Upper lobe of left lung (tissue), 6 donors: Measurements from ENCODE around the gene CRKL. TPM values are rescaled to one million over a fixed set of nuclear protein-coding genes. Genes with fewer than 3 reads are reported as not detected.

Source experiments
- ATAC-seq, 2 donors: fragments of 200-7000 bp; cut with Tn5 transposase; one replicate each; pipeline ENCODE4 v1.9.1; 2022; ENCODE audit warnings: mild to moderate bottlenecking in 2 of 2, moderate library complexity in 2 of 2; ENCODE audit not compliant: low FRiP score in 2 of 2
- DNase-seq, 2 donors: peaks; one replicate each; pipeline ENCODE4 v3.0.0-alpha.2; 2019 to 2020
- H3K27ac ChIP-seq, 4 donors: fragments of 200-600 bp; sonication (generic); one replicate each; pipeline ENCODE4 v1.5.1; 2016 to 2019
- H3K27me3 ChIP-seq, 4 donors: fragments of 200-600 bp; sonication (generic); one replicate each; pipeline ENCODE4 v1.5.1; 2017 to 2019
- H3K36me3 ChIP-seq, 4 donors: fragments of 200-600 bp; sonication (generic); one replicate each; pipeline ENCODE4 v1.5.1; 2016 to 2019
- H3K4me1 ChIP-seq, 4 donors: fragments of 200-600 bp; sonication (generic); one replicate each; pipeline ENCODE4 v1.5.1; 2018 to 2019
- H3K4me3 ChIP-seq, 4 donors: fragments of 200-600 bp; sonication (generic); one replicate each; pipeline ENCODE4 v1.5.1; 2017 to 2019; ENCODE audit warnings: mild to moderate bottlenecking in 2 of 4, moderate library complexity in 1 of 4
- H3K9me3 ChIP-seq, 4 donors: fragments of 200-600 bp; sonication (generic); one replicate each; pipeline ENCODE4 v1.5.1; 2018 to 2019
- EP300 ChIP-seq, 4 donors: sonication (generic); formaldehyde crosslinking; IDR thresholded peaks; one replicate each; pipeline ENCODE4 v1.5.1; 2017; ENCODE audit warnings: antibody characterized with exemption in 4 of 4, control low read depth in 2 of 4
- POLR2A ChIP-seq, 4 donors: fragments of 450-650 bp; IDR thresholded peaks; one replicate each; pipeline ENCODE4 v1.5.1; 2016 to 2017; ENCODE audit warnings: antibody characterized with exemption in 4 of 4, mild to moderate bottlenecking in 2 of 4
- POLR2AphosphoS5 ChIP-seq, 2 donors: sonication (generic); formaldehyde crosslinking; IDR thresholded peaks; one replicate each; pipeline ENCODE4 v1.5.1; 2017; ENCODE audit warnings: antibody characterized with exemption in 2 of 2
- WGBS, 2 donors: methylation state at CpG; one replicate each; pipeline ENCODE4 v1.1.5; 2017 to 2018; 5-methylcytosine and 5-hydroxymethylcytosine counted together
- total RNA-seq, 6 donors: library from RNA; depleted of rRNA in 4 of 6; stranded (reverse); fragments of >200 nt in 4 of 6; gene quantifications; one replicate each; pipeline versions ENCODE4 v1.1.0 to v1.2.1, GENCODE V29; 2016 to 2021
- TF ChIP-seq, protein P1 (sequence below), 6 experiments: fragments of 450-650 bp in 4 of 6; fragments of 200-600 bp in 2 of 6; sonication (generic) in 2 of 6; IDR thresholded peaks; one replicate each; pipeline ENCODE4 v1.5.1; 2016 to 2019; ENCODE audit warnings: antibody characterized with exemption in 6 of 6
- donor health status: DM: no; HTN: no; CAD: no; lungs with moderate emphysema.
- donor health status: DM: no; HTN: yes; CAD: no; lungs with severe emphysema.

CRKL gene
- total RNA-seq, 6 donors from 2014 or later: 35.6 to 65.4 (median 53.4) TPM

DNA sequence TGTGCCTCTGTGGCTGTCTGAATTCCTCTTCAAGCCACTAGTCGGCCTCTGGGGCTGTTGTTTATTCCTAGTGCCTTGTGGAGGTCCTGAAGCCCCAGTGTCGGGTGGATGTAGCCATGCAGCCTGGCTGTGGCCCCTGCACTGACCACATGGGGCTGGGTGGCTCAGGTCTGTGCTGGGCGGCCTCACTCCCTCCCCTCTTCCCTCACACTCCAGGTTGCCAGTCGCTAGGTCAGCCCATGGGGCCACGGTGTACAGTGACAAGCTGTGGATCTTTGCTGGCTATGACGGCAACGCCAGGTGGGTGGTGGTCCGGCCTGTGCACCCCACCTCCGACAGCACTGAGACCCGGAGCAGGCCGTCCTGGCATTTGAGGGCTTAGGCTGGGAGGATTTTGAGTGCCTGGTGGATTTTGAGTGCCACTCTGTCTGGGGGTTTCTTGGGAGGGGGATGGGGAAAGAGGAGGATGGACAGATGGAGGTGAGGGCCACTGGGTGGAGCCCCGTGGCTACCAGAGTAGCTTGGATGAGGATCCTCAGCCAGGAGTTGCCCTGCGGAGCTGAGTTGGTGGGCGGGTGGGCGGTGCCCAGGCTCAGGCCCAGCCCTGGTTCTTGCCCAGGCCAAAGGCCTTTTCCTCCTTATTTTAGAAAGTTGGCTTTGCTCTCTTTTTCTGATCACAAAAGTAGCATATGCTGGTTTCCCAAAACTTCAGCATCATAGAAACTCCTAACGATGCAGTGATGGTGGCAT, 71.5 kb downstream of the CRKL start:
- WGBS, 2 donors: 80 to 95% methylated on average over 9 to 16 of the region's 16 CpGs
- TF ChIP-seq, protein P1, sequence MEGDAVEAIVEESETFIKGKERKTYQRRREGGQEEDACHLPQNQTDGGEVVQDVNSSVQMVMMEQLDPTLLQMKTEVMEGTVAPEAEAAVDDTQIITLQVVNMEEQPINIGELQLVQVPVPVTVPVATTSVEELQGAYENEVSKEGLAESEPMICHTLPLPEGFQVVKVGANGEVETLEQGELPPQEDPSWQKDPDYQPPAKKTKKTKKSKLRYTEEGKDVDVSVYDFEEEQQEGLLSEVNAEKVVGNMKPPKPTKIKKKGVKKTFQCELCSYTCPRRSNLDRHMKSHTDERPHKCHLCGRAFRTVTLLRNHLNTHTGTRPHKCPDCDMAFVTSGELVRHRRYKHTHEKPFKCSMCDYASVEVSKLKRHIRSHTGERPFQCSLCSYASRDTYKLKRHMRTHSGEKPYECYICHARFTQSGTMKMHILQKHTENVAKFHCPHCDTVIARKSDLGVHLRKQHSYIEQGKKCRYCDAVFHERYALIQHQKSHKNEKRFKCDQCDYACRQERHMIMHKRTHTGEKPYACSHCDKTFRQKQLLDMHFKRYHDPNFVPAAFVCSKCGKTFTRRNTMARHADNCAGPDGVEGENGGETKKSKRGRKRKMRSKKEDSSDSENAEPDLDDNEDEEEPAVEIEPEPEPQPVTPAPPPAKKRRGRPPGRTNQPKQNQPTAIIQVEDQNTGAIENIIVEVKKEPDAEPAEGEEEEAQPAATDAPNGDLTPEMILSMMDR (IDR thresholded peaks at IDR 0.05): no peak
- TF ChIP-seq EP300 (IDR thresholded peaks at IDR 0.05): no peak
- no peak for TF ChIP-seq POLR2A (IDR thresholded peaks at IDR 0.05)
- TF ChIP-seq POLR2AphosphoS5 (IDR thresholded peaks at IDR 0.05): no peak
- ATAC-seq (no peak), DNase-seq (peak in 1 of 2 donors; percentile 58)
- no peak overlapping the region for H3K4me3 ChIP-seq
- H3K27ac ChIP-seq: no peak overlapping the region
- peaks cover 0 to under 1% (median 0%) of the 10 kb centered on the region in 4 donors for H3K4me1 ChIP-seq
- no peaks in the 10 kb centered on the region for H3K9me3 ChIP-seq
- no peaks in the 10 kb centered on the region for H3K27me3 ChIP-seq
- peaks cover 7 to 73% (median 48%) of the 10 kb centered on the region in 4 donors for H3K36me3 ChIP-seq

GRCh38 chr22:20989323-20990138, 72.3 kb downstream of the CRKL start:
- WGBS, 2 donors: 53 to 67% methylated on average over 12 to 15 of the region's 17 CpGs
- ATAC-seq (no peak), DNase-seq (no peak)
- Histone ChIP-seq H3K27ac (no peak overlapping the region), H3K9me3 (no peaks in the 10 kb centered on the region), H3K4me1 (no peaks in the 10 kb centered on the region), H3K4me3 (no peak overlapping the region), H3K27me3 (no peaks in the 10 kb centered on the region), H3K36me3 (peaks cover 7 to 81% (median 56%) of the 10 kb centered on the region in 4 donors)
- TF ChIP-seq, protein P1 (IDR thresholded peaks at IDR 0.05): no peak
- TF ChIP-seq EP300 (IDR thresholded peaks at IDR 0.05): no peak

- DNase-seq: peak in 1 of 2 donors; percentile 62
- Histone ChIP-seq H3K9me3 (no peaks in the 10 kb centered on the region), H3K36me3 (peaks cover 7 to 87% (median 61%) of the 10 kb centered on the region in 4 donors), H3K4me1 (no peaks in the 10 kb centered on the region), H3K27me3 (no peaks in the 10 kb centered on the region), H3K27ac (no peak overlapping the region), H3K4me3 (no peak overlapping the region)
- no peak for ATAC-seq
- 89 to 90% methylated on average over 20 to 21 of the region's 21 CpGs for WGBS, 2 donors
- TF ChIP-seq POLR2AphosphoS5 (IDR thresholded peaks at IDR 0.05): no peak
- TF ChIP-seq EP300 (IDR thresholded peaks at IDR 0.05): no peak
- no peak for TF ChIP-seq POLR2A (IDR thresholded peaks at IDR 0.05)
- TF ChIP-seq, protein P1 (IDR thresholded peaks at IDR 0.05): no peak
Observed at GRCh38 chr22:20990184-20991180, 73.3 kb downstream of the CRKL start.

DNA sequence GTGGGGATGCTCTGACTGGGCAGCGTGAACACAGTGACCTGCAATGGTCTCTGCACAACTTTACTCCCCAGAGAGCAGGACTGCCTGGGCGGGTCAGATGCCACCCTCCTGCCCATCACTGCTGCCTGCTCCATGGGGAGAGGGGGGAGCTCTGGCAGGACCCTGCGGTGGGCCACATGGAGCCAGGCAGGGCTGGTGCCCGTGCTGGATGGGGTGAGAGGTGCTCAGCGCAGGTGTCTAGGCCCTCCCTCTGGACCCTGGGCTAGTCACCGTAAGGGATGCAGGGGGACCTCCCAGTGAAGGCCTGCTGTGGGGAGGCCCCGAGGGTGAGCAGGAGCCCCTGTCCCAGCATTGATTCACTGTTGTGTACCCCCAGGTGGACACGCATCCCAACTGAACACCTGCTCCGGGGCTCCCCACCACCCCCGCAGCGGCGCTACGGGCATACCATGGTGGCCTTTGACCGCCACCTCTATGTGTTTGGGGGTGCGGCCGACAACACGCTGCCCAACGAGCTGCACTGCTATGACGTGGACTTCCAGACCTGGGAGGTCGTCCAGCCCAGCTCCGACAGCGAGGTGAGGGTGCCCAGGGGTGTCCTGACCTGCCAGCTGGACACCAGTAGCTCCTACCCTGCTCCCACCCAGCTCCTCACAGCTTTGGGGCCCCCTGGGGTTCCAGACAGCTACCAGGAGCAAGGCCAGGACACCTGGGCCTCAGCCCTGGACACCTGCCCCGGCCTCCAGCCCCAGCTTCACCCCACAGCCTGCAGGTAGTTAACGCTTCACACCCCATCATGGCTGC, 74.2 kb downstream of the CRKL start:
- TF ChIP-seq, protein P1 (IDR thresholded peaks at IDR 0.05): no peak
- TF ChIP-seq EP300 (IDR thresholded peaks at IDR 0.05): no peak
- TF ChIP-seq POLR2A (IDR thresholded peaks at IDR 0.05): no peak
- no peak for TF ChIP-seq POLR2AphosphoS5 (IDR thresholded peaks at IDR 0.05)
- 96 to 100% methylated on average over 4 to 13 of the region's 24 CpGs for WGBS, 2 donors
- Histone ChIP-seq H3K36me3 (peaks cover 7 to 87% (median 64%) of the 10 kb centered on the region in 4 donors), H3K9me3 (no peaks in the 10 kb centered on the region), H3K27me3 (no peaks in the 10 kb centered on the region), H3K4me1 (no peaks in the 10 kb centered on the region), H3K4me3 (no peak overlapping the region), H3K27ac (no peak overlapping the region)
- peak in 1 of 2 donors; percentile 80 for DNase-seq
- ATAC-seq: no peak
